ENCODE data around the gene KRTAP10-3. TPM values are rescaled to one million over a fixed set of nuclear protein-coding genes. Genes with fewer than 3 reads are reported as not detected.
"Not testable (repeated sequence)": the region's sequence is repeated elsewhere in the genome, so short reads cannot be mapped to it uniquely, and the experiment has no call there.

KRTAP10-3 gene
- total RNA-seq, 1 donor from 2014 or later: not detected

DNA sequence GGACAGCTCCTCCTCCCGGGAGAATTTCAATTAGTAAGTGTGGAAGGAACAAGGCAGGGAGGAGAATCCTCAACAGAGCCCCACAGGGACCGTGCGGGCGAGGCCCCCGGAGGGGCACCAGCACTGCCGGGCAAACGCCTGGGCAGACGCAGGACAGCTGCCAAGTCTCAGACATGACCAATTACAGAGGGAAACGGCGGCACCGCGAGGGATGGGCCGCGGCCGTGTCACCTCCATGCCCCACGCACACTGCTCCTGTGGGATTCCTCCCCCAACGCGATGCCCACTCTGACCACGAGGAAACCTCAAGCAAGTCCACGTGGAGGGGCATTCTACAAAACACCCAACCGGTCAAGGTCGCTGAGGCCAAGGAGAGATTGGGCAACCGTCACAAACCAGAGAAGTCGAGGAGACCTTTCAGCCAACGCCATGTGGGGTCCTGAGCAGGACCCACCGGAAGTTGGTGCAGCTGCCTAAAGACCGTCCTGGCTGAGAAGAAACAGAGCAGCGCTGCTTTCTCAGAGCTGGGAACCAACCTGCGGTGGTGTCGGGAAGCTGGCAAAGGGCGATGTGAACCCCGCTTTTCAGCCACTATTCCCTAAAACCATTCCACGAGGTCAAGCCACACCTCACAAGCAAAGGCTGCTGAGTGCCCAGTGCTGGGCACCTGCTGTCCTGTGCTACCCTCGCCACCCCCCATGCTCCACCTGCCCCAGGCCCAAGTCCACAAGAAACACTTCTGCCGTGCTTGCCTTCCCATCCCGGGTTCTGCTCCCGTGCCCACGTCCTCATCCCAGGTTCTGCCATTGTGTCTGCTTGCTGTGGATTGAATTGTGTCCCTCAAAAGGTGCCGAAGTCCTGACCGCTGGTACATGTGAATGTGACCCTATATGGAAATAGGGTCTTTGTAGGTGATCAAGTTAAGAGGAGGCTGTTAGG is 13.5 kb upstream of the KRTAP10-3 start:
- no peak for DNase-seq (ENCODE audit: low read depth in 2 of 2)

DNA sequence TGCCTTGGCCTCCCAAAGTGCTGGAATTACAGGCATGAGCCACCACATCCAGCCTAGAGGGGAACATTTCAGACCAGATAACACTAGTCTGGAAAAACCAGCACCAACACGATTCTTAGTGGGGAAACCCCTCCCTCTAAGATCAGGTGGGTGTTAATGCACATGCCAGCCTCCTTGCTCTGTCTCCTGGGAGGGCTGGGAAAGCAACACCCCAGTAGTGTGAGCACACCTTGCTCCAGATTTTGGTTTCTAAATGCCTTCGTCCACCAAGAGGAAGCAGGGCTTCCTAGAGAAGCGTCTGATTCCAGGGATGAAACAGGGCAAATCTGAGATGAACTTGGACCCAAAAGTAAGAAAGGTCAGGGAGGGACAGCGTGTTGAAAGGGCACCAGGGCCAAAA is 12.7 kb upstream of the KRTAP10-3 start:
- no peak for DNase-seq (ENCODE audit: low read depth in 2 of 2)

DNA sequence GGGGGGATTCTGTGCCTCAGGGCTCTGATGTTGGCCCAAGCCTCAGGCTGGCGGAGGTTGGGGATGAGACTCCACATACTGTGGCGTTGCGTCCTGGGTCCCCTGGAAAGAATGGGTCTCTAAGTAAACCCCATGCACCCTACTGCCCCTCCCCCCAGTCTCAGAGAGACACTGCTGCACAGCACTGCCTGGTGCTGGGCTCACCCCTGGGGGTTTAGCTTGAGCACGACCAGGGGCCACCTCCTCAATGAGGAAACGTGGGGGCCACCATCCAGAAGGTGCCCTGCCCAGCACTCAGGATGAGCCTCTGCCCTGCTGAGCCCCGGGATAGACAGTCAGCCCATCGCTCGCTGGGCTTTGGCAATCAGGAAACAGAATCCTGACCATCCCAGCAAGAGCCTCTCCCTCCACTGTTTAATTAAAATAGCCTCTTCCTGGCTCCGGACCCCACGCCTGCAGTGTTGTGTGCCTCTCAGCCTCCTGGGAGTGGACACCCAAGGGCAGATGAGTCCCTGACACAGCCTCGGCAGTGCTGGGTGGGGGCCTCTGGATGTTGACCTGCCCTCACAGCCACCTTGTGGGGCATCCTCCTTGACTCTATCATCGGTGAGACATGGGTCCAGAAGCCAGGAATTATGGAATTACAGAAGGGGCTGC is 11.4 kb upstream of the KRTAP10-3 start:
- no peak for DNase-seq (ENCODE audit: low read depth in 2 of 2)

DNA sequence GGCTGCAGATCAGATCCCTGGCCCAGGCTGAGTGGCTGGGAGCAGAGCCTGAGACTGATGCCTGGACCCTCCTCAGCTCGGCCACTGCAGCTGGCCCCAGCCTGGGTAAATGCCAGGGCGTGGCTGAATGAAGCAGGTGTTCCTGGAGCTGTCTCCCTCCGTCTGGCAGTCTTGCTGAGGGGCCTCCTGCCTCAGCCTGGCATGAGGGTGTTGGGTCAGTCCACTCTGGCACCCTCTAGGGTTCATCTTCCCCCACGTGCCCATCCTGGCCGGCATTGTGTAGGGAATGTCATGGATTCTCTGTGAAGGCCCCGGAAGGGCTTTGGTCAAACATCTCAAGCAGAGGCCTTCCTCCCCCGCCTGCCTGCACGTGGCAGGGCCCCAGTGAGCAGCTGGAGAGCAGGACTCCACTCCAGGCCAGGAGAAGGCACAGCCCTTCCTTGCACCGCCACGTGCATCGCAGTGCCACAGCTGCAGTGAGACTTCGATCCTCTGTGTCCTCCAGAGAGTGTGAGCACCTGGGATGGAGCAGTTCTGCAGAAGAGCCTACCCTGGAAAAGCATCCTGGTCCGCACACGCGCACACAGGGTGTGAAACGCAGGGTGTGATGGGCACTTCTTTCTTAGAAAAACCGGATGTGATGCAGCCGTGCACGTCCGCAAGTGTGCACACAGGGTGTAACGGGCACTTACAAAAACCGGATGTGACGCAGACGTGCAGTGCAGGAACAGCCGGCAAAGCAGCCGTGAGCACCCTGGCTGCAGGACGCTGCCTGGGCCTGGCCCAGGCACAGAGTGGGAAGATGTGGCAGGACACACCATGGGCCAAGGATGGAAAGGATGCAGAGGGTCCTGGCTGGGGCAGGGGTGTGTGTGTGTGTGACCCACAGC is 10.3 kb upstream of the KRTAP10-3 start:
- DNase-seq (ENCODE audit: low read depth in 2 of 2): no peak

DNA sequence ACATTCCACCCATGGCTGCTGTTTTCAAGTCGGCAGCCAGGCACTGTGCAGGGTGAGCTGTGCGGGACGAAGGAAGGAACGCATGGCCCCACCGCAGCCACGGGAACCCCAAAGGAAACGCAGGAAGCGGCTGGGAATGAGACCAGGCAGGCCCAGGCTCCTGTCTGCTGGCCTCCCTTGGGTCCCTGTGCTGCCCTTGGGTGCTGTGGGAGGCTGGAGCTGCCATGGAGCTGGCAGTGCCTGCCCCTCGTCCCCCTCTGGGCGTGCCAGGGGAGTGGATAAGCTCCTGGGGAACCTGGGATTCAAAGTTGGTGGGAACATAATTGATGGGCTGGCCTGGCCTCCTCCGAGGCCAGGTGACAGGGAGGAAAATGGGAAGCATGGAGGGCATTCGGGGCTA is 9.7 kb upstream of the KRTAP10-3 start:
- no peak for DNase-seq (ENCODE audit: low read depth in 2 of 2)

DNA sequence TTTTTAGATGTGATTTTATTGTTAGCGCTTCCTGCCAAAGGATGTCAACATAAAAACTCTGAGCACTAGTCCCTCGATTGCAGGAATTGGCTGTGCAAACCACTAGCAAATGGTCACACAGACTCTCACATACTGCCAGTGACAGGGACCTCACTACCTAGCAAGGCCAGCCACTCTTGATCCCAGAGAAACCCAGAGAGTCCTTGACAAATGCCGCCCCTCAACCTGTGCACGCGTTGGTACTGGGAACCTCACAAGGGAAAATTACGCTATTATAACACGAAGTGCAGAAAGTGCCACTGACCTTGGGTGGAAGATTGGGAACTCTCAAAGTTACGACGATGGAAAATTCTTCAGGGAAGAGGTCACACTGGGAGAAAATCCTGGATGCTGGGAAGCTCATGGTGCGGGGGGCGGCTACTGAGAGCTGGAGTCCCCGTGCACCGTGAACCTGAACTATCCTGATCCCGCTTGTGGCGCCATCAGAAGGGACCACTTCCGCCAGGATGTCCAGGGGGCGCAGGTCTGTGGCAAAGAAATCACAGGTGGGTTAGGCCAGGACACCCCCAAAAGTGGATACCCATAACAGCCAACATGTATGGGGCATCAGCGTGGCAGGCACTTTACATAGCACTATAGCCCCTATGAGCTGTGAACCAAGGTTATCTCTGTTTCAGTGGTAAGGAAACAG is 9.0 kb upstream of the KRTAP10-3 start:
- DNase-seq (ENCODE audit: low read depth in 2 of 2): no peak

DNA sequence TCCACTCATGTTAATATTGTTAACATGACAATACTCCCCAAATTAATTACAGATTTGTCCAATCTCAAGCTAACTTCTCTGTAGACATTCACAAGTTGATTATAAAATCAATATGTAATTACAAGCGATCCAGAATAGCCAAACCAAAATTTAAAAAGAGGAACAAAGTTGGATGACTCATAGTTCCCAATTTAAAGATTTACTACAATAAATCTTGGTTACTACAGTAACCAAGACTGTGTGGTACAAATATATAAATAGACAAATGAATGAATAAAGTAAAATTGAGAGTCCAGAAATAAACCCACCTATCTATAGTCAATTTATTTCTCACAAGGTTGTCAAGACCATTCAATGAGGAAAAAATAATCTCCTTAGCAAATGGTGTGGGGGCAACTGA is 7.8 kb upstream of the KRTAP10-3 start:
- DNase-seq (ENCODE audit: low read depth in 2 of 2): no peak

DNA sequence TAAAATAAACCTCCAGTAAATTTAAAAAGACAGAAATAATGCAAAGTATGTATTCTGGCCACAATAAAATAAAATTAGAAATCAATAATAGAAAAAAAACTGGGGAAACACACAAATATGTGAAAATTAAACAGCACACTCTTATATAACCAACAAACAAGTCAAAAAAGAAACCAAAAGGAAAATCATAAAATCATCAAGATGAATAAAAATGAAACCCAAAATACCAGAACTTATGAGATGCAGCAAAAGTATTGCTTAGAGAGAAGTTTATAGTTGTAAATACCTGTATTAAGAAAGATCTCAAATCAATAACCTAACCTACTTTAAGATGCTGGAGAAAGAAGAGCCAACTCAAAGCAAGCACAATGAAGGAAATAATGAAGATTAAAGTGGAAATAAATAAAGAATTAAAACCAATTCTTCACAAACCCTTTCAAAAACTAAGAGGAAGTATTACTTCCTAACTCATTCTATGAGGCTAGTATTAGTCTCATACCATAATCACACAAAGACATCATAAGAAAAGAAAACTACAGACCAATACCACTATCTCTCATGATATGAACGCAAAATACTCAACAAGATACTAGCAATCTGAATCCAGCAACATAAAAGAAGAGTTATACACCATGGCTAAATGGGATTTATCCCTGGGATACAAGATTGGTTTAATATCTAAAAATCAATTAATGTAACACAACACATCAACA is 6.4 kb upstream of the KRTAP10-3 start:
- DNase-seq (ENCODE audit: low read depth in 2 of 2): no peak

DNA sequence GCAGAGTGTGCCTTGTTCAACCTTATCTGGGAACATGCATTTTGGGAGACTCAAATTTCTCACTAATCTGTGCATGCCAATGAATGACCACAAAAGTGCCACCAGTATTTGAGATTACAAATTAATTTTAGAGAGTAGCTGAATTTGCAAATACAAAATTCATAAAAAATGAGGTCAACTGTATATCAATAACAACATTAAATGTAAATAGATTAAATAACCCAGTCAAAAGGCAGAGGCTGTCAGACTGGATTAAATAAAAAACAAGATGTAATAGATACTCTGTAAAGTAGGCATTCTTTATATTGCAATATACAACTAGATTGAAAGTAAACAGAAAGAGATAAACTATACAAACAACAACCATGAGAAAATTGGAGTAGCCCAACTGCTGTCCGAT is 5.5 kb upstream of the KRTAP10-3 start:
- DNase-seq (ENCODE audit: low read depth in 2 of 2): no peak

DNA sequence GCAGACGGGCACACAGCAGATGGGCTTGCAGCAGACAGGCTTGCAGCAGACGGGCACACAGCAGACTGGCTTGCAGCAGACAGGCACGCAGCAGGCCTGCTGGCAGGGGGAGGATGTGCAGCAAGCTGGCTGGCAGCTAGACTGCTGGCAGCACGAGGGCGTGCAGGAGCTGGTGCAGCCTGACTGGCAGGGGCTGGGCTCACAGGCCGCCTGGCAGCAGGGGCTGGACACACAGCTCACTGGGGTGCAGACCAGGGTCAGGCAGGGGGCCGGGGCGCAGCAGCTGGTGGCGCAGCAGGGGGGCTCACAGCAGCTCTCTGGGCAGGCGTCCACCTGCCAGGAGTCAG is 293 bp downstream of the KRTAP10-3 start:
- not testable (repeated sequence) for DNase-seq (ENCODE audit: low read depth in 2 of 2)

DNA sequence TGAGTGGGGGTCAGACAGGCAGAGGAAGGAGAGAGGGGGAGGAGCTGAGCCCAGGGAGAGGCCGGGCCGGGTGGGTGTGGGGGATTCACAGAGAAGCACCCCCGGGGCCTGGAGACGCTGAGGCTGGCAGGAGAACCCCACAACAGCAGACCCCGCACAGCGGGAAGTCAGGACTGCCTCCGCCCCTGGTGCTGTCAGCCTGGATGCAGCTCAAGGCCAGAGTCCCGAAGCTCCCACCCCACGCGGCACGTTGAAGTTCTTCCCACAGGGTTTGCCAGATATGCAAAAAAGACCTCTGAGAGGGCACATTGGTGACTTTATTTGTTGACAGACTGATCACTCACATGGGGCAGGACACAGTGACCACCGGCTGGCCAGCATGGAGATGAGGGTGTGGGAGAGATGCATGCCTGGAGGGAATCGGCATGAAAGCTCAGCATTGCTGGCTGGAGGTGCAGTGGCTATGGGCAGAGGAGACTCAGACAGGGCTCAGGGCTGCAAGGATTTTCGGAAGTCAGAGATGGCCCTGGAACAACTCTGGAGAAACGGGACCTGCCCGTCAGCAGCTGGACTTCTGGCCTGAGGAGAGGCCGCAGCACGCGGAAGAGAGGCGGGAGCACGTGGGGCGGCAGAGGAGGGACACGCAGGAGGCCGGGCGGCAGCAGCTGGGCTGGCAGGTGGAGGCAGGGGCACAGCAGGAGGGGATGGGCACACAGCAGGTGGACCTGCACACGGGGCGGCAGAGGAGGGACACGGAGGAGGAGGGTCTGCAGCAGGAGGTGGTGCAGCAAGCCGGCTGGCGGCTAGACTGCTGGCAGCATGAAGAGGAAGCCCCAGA is 885 bp downstream of the KRTAP10-3 start:
- no peak for DNase-seq (ENCODE audit: low read depth in 2 of 2)

DNA sequence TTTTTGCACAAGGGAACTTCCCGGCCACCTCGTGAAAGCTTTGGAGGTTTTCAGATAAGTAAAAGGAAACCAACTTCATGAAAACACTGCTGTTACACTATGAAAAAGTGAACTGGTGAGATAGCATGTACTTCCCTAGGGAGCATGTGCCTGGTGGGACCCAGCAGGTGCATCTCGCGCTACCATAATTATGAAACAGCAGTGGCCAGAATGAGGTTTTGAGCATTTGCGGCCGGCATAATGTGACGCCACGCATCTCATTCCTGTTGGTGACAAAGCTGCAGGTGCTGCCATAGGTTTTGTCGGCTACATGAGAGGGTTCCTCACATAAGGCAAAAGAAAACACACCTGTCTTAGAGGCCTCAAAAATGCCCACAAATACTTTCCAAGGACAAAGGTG is 1.7 kb downstream of the KRTAP10-3 start:
- no peak for DNase-seq (ENCODE audit: low read depth in 2 of 2)

DNA sequence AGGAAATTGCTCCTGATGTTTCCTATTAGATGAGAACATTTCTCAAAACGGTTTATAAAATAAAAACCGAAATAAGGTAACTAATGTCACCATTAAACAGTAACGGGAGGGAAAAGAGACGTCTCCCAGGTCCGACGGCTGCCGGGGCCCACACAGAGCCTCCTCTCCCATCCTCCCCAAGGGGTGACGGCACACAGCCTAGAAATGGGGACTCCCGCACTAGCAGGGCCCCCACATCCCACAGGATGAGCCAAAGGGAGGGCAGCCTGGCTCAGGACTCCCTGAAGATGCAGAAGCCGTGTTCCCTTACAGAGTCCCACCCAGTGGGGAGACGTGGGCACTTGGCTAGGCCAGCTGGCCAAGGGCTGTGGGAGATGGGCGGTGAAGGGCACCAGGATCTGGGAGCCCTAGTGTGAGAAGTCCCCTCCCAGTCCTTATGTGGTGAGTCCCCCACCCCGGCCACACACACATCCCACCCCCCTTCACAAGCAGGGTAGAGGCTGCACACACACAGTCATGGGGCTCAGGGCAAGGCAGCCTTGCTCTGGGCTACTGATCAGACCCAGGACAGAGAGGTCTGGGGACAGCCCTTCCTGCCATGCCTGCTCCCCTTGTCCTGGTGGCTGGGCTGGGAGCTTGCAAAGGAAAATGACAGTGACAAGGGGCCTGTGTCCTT is 3.3 kb downstream of the KRTAP10-3 start:
- no peak for DNase-seq (ENCODE audit: low read depth in 2 of 2)

DNA sequence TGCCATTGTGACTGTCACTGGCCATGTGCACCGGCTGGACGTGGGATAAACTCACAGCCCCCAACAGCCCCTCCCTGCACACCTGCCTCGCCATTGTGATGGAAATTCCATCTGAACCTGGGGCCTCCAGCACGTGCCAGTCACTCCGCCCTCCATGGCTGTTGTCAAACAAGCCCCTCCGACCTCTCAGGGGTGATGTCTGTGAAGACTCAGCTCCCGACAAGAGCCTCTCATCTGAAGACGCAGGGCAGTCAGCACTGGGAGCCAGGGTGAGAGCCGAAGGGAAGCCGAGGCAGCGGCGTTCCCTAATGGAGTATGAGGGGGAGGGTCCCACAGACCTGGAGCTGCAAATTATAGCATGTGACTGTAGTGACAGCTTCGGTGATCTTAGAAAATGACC is 5.9 kb downstream of the KRTAP10-3 start:
- no peak for DNase-seq (ENCODE audit: low read depth in 2 of 2)

DNA sequence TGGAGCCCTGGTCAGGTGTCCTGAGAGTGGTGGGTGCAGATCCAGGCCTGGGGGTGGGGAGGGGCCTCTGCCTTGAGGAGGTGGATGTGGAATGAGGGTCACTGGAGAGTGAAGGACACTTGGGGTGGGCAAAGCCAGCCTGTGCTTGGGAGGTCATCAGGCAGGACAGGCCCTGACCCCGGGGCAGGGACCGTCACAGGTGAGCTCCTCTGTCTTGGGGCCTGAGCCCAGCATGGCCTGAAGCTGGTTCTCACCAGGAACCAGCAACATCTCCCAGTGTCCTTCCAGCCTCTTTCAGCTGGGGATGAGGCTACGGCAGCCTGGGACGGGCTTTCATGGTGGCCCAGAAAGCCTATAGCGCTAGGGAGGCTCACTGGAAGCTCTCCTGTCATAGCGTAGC is 6.5 kb downstream of the KRTAP10-3 start:
- DNase-seq (ENCODE audit: low read depth in 2 of 2): no peak

DNA sequence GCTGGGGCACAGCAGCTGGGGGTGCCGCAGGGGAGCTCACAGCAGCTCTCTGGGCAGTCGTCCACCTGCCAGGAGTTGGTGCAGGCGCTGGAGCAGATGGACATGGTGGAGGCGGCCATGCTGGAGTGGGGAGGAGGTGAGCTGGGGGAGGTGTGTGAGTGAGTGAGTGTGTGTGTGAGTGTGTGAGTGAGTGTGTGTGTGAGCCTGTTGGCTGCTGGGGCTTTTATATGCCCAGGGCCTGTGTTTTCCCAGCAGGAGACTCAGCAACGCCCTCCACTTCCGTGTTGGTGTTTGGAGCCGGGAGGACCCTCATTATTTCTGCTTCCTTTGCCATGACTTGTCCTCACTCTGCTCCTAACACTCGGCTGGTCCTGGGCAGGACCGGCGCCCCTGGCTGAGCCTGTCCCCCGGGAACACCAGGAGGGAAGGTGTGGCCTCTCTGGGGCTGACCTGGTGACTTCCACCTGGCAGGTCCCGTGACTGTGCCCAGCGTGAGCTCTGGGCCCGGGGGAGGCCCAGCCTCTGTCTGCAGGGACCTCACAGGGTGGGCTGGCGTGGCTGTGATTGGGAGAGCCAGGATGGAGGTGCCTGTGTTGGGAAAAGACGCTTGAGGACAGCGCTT is 7.1 kb downstream of the KRTAP10-3 start, which contains the start of gene KRTAP10-2:
Gene KRTAP10-2 (minus strand): TSS at position 166 of the 622 bp plus-strand sequence. CDS start 47 bp downstream, at position 119.
- DNase-seq (ENCODE audit: low read depth in 2 of 2): no peak

DNA sequence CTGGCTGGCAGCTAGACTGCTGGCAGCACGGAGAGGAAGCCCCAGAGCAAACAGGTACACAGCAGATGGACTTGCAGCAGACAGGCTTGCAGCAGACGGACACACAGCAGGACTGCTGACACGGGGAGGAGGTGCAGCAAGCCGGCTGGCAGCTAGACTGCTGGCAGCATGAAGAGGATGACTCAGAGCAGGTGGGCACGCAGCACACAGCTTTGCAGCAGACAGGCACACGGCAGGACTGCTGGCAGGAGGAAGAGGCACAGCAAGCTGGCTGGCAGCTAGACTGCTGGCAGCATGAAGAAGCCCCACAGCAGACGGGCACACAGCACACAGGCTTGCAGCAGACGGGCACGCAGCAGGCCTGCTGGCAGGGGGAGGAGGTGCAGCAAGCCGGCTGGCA is 7.8 kb downstream of the KRTAP10-3 start:
- DNase-seq (ENCODE audit: low read depth in 2 of 2): no peak

DNA sequence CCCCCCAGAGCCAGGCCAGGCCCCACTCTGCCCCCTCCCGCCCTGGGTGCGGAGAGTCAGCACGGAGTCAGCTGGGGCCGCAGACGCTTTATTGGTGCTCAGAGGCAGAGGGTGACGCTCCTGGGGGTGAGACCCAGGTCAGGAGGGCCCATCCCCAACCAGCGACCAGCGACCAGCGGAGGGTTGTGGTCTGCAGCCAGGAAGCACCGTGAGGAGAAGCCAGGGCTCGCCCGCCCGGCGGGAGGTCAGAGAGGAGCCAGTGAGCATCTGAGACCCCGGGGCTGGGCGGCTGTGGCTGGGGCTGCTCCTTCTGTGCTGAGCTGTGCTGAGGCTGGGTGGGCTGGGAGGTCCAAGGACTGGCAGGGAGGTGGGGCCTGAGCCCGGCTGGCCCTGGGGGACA is 8.3 kb downstream of the KRTAP10-3 start:
- not testable (repeated sequence) for DNase-seq (ENCODE audit: low read depth in 2 of 2)
